A549 (cell line): ENCODE data around the gene OR2T5.
"Not testable (repeated sequence)": the region's sequence is repeated elsewhere in the genome, so short reads cannot be mapped to it uniquely, and the experiment has no call there.

Source experiments
- BHLHE40 ChIP-seq: IDR thresholded peaks from 2 replicates; pipeline ENCODE4 v1.6.1; 2012; ENCODE audit warnings: low read depth, low read length, inconsistent platforms
- RFX5 ChIP-seq: fragments of 450-650 bp; IDR thresholded peaks from 2 replicates; pipeline ENCODE4 v1.7.1; 2014; ENCODE audit warnings: antibody characterized with exemption, mild to moderate bottlenecking, moderate library complexity
- TF ChIP-seq, protein P1 (sequence below): fragments of 250-450 bp; sonication (Bioruptor Pico); IDR thresholded peaks from 2 replicates; pipeline ENCODE4 v1.5.0; 2021; ENCODE audit warnings: mild to moderate bottlenecking, moderate library complexity, borderline replicate concordance
- TF ChIP-seq, protein P2 (sequence below): fragments of >200 bp; sonication (Bioruptor Twin); formaldehyde crosslinking; IDR thresholded peaks from 3 replicates; pipeline ENCODE4 v1.5.1; 2016
- TF ChIP-seq, protein P3 (sequence below): fragments of 200-600 bp; sonication (generic); IDR thresholded peaks from 2 replicates; pipeline ENCODE4 v1.6.1; 2016; ENCODE audit warnings: antibody characterized with exemption, mild to moderate bottlenecking, moderate library complexity

DNA sequence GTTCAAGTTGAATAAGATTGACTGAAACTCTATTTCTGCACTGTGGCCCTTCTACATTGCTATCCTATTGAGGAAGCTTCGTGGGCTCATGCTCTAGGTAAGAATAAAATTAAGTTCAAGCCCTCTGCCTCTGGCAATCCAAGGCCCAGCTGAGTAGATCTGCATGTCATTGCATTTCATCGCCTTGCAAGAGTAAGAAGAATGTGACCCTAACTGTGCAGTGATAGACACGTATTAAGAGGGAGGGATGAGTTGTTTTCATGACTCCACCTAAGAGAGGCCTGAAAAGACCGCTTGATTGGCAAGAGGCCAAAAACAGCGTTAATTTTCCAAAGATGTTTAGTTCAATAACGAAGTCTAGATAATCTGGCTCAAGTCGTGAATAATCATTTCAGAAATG, 29.3 kb upstream of the OR2T5 start:
- TF ChIP-seq, protein P1, sequence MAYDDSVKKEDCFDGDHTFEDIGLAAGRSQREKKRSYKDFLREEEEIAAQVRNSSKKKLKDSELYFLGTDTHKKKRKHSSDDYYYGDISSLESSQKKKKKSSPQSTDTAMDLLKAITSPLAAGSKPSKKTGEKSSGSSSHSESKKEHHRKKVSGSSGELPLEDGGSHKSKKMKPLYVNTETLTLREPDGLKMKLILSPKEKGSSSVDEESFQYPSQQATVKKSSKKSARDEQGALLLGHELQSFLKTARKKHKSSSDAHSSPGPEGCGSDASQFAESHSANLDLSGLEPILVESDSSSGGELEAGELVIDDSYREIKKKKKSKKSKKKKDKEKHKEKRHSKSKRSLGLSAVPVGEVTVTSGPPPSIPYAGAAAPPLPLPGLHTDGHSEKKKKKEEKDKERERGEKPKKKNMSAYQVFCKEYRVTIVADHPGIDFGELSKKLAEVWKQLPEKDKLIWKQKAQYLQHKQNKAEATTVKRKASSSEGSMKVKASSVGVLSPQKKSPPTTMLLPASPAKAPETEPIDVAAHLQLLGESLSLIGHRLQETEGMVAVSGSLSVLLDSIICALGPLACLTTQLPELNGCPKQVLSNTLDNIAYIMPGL: not testable (repeated sequence)
- TF ChIP-seq RFX5, BHLHE40: not testable (repeated sequence)
- TF ChIP-seq, protein P2, sequence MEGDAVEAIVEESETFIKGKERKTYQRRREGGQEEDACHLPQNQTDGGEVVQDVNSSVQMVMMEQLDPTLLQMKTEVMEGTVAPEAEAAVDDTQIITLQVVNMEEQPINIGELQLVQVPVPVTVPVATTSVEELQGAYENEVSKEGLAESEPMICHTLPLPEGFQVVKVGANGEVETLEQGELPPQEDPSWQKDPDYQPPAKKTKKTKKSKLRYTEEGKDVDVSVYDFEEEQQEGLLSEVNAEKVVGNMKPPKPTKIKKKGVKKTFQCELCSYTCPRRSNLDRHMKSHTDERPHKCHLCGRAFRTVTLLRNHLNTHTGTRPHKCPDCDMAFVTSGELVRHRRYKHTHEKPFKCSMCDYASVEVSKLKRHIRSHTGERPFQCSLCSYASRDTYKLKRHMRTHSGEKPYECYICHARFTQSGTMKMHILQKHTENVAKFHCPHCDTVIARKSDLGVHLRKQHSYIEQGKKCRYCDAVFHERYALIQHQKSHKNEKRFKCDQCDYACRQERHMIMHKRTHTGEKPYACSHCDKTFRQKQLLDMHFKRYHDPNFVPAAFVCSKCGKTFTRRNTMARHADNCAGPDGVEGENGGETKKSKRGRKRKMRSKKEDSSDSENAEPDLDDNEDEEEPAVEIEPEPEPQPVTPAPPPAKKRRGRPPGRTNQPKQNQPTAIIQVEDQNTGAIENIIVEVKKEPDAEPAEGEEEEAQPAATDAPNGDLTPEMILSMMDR: not testable (repeated sequence)
- TF ChIP-seq, protein P3, sequence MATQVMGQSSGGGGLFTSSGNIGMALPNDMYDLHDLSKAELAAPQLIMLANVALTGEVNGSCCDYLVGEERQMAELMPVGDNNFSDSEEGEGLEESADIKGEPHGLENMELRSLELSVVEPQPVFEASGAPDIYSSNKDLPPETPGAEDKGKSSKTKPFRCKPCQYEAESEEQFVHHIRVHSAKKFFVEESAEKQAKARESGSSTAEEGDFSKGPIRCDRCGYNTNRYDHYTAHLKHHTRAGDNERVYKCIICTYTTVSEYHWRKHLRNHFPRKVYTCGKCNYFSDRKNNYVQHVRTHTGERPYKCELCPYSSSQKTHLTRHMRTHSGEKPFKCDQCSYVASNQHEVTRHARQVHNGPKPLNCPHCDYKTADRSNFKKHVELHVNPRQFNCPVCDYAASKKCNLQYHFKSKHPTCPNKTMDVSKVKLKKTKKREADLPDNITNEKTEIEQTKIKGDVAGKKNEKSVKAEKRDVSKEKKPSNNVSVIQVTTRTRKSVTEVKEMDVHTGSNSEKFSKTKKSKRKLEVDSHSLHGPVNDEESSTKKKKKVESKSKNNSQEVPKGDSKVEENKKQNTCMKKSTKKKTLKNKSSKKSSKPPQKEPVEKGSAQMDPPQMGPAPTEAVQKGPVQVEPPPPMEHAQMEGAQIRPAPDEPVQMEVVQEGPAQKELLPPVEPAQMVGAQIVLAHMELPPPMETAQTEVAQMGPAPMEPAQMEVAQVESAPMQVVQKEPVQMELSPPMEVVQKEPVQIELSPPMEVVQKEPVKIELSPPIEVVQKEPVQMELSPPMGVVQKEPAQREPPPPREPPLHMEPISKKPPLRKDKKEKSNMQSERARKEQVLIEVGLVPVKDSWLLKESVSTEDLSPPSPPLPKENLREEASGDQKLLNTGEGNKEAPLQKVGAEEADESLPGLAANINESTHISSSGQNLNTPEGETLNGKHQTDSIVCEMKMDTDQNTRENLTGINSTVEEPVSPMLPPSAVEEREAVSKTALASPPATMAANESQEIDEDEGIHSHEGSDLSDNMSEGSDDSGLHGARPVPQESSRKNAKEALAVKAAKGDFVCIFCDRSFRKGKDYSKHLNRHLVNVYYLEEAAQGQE: not testable (repeated sequence)
